ENCODE data around the gene DOK5. TPM values are rescaled to one million over a fixed set of nuclear protein-coding genes. Genes with fewer than 3 reads are reported as not detected.
A peak's percentile ranks its signal among the peaks of the same experiment; 100 is the strongest.

The DOK5 gene
- total and polyA plus RNA-seq, 9 of the 15 experiments (the other 6 are each of a cell fraction or from before 2014, with no cell fraction given): not detected

GRCh38 chr20:54619181-54619580, 143.8 kb downstream of the DOK5 start:
- Histone ChIP-seq H3K4me2 (ENCODE audit: insufficient read depth, low read length) (no peak overlapping the region), H3K9me3 (replicated peaks; ENCODE audit: control insufficient read depth, insufficient read depth, low read depth, low read length) (no peaks in the 10 kb centered on the region), H3K4me1 (replicated peaks in 1 of 2; ENCODE audit: control insufficient read depth in 2 of 2, insufficient read depth in 2 of 2, low read length in 2 of 2) (no peaks in the 10 kb centered on the region), H3K4me3 (no peak overlapping the region), H2AFZ (ENCODE audit: low read depth, low read length) (no peak overlapping the region), H3K79me2 (ENCODE audit: control insufficient read depth, insufficient read depth, low read length) (no peaks in the 10 kb centered on the region), H3K36me3 (ENCODE audit: control insufficient read depth, insufficient read depth, low read length) (no peaks in the 10 kb centered on the region), H3K9ac (ENCODE audit: insufficient read depth in 1 of 2, low read depth in 2 of 2, low read length in 2 of 2) (no peak overlapping the region), H3K9me1 (ENCODE audit: control insufficient read depth, insufficient read depth, low read length) (no peaks in the 10 kb centered on the region), H3K27me3 (ENCODE audit: control insufficient read depth in 2 of 2, insufficient read depth in 2 of 2, low read length in 2 of 2) (no peaks in the 10 kb centered on the region), H3K27ac (ENCODE audit: extremely low read depth, low read depth, low read length) (no peak overlapping the region), H4K20me1 (replicated peaks; ENCODE audit: control insufficient read depth, insufficient read depth, low read length) (no peaks in the 10 kb centered on the region)
- ChIA-PET POLR2A (no interaction called here), CTCF (ENCODE audit: low intra/inter-chr PET ratio) (no interaction called here)
- no TSS peak for BruUV-seq (replicated peaks)
- WGBS (ENCODE audit: insufficient coverage, low coverage, missing lambda C conversion rate): 1% methylated on average over 7 of the region's 7 CpGs
- FAIRE-seq (no peak), DNase-seq (ENCODE audit: extremely low read depth in 1 of 4, low spot score in 3 of 4) (no peak), ATAC-seq (no peak)
- in situ Hi-C loops (cut with MboI) (no loop called here), intact Hi-C loops (cut with micrococcal nuclease) (no loop called here)
- TF ChIP-seq ZC3H11A (IDR thresholded peaks at IDR 0.05; ENCODE audit: low read depth, low read length): no peak
- TF ChIP-seq ZBTB11 (CRISPR knock-in tag; IDR thresholded peaks at IDR 0.05): peak in 1 of 3 experiments; percentile 87; a peak in 2 of 6 replicates

Data from K562 (cell line).